DND-41 (cell line): ENCODE data around the gene HDAC4.

ENCODE experiments used
- ATAC-seq: fragments of 200-7000 bp; cut with Tn5 transposase; 3 replicates; pipeline ENCODE4 v1.9.1; 2021; ENCODE audit warnings: low read depth; ENCODE audit not compliant: insufficient read depth
- DNase-seq: peaks from one replicate; pipeline ENCODE4 v3.0.0-alpha.2; 2020
- H2AFZ ChIP-seq: 2 replicates; pipeline ENCODE4 v1.6.0; 2012; ENCODE audit warnings: low read depth, low read length
- H3K27ac ChIP-seq: 2 replicates; pipeline ENCODE4 v1.5.1; 2012; ENCODE audit warnings: low read length, inconsistent platforms
- H3K27me3 ChIP-seq: fragments of 200-600 bp; sonication (generic); 2 replicates; pipeline ENCODE4 v1.6.0; 2012; ENCODE audit warnings: low read length, mild to moderate bottlenecking, inconsistent platforms; ENCODE audit not compliant: insufficient read depth, poor library complexity
- H3K36me3 ChIP-seq: 2 replicates; pipeline ENCODE4 v1.5.1; 2012; ENCODE audit warnings: low read length, inconsistent platforms; ENCODE audit not compliant: insufficient read depth
- H3K4me1 ChIP-seq: 2 replicates; pipeline ENCODE4 v1.5.1; 2012; ENCODE audit warnings: mild to moderate bottlenecking, low read length; ENCODE audit not compliant: insufficient read depth
- H3K4me2 ChIP-seq: 2 replicates; pipeline ENCODE4 v1.6.0; 2012; ENCODE audit warnings: mild to moderate bottlenecking, moderate library complexity, low read length, inconsistent platforms; ENCODE audit not compliant: insufficient read depth
- H3K4me3 ChIP-seq, 2 experiments: fragments of 200-600 bp in 1 of 2; shearing (Covaris generic) in 1 of 2; 2 replicates each; pipeline ENCODE4 v1.5.1; 2012 to 2016; ENCODE audit warnings: inconsistent platforms in 2 of 2, low read length in 2 of 2, mild to moderate bottlenecking in 2 of 2, low read depth in 1 of 2, moderate library complexity in 1 of 2
- H3K79me2 ChIP-seq: 2 replicates; pipeline ENCODE4 v1.6.0; 2012; ENCODE audit warnings: low read length, inconsistent platforms; ENCODE audit not compliant: insufficient read depth
- H3K9ac ChIP-seq: 2 replicates; pipeline ENCODE4 v1.6.0; 2012; ENCODE audit warnings: low read depth, mild to moderate bottlenecking, inconsistent platforms, low read length, moderate library complexity
- H3K9me3 ChIP-seq: 2 replicates; pipeline ENCODE4 v1.5.1; 2012; ENCODE audit warnings: low read length, moderate library complexity, mild to moderate bottlenecking, inconsistent platforms; ENCODE audit not compliant: insufficient read depth, severe bottlenecking
- H4K20me1 ChIP-seq: 2 replicates; pipeline ENCODE4 v1.6.0; 2012; ENCODE audit warnings: low read length; ENCODE audit not compliant: insufficient read depth
- CTCF ChIP-seq: IDR thresholded peaks from 2 replicates; pipeline ENCODE4 v1.5.1; 2012; ENCODE audit warnings: borderline replicate concordance, low read length, moderate library complexity, mild to moderate bottlenecking; ENCODE audit not compliant: poor library complexity, severe bottlenecking; ENCODE audit errors: extremely low read depth
- EZH2 ChIP-seq: IDR thresholded peaks from 3 replicates; pipeline ENCODE4 v1.6.1; 2012; ENCODE audit warnings: borderline replicate concordance, low read depth, mild to moderate bottlenecking, moderate library complexity, low read length, inconsistent platforms; ENCODE audit not compliant: severe bottlenecking

HDAC4 gene

GRCh38 chr2:239000500-239001073, 400.2 kb downstream of the HDAC4 start:
- TF ChIP-seq EZH2 (no peak), CTCF (no peak)
- Histone ChIP-seq H3K27me3 (peaks cover 4% of the 10 kb centered on the region), H2AFZ (no peak overlapping the region), H3K79me2 (no peaks in the 10 kb centered on the region), H3K4me1 (no peaks in the 10 kb centered on the region), H3K36me3 (no peaks in the 10 kb centered on the region), H3K27ac (no peak overlapping the region), H3K4me2 (no peak overlapping the region), H3K9me3 (no peaks in the 10 kb centered on the region), H4K20me1 (no peaks in the 10 kb centered on the region), H3K9ac (no peak overlapping the region), H3K4me3 (no peak overlapping the region)
- ATAC-seq, result no peak
- DNase-seq, result no peak

GRCh38 chr2:239000089-239000488, 400.7 kb downstream of the HDAC4 start:
- no peak for TF ChIP-seq EZH2
- TF ChIP-seq CTCF, result no peak
- Histone ChIP-seq H3K27ac (no peak overlapping the region), H3K9me3 (no peaks in the 10 kb centered on the region), H3K4me3 (no peak overlapping the region), H3K4me2 (no peak overlapping the region), H3K36me3 (no peaks in the 10 kb centered on the region), H3K27me3 (peaks cover 7% of the 10 kb centered on the region), H3K9ac (no peak overlapping the region), H4K20me1 (no peaks in the 10 kb centered on the region), H3K79me2 (no peaks in the 10 kb centered on the region), H3K4me1 (no peaks in the 10 kb centered on the region), H2AFZ (no peak overlapping the region)
- no peak for ATAC-seq
- DNase-seq, result no peak

- Histone ChIP-seq H4K20me1 (no peaks in the 10 kb centered on the region), H3K27ac (no peak overlapping the region), H3K36me3 (no peaks in the 10 kb centered on the region), H3K4me2 (no peak overlapping the region), H3K27me3 (peaks cover 7% of the 10 kb centered on the region), H3K4me3 (no peak overlapping the region), H3K9ac (no peak overlapping the region), H3K9me3 (peaks cover 3% of the 10 kb centered on the region), H3K4me1 (no peaks in the 10 kb centered on the region), H2AFZ (no peak overlapping the region), H3K79me2 (no peaks in the 10 kb centered on the region)
- TF ChIP-seq EZH2 (no peak), CTCF (no peak)
- DNase-seq (no peak), ATAC-seq (no peak)
These were observed 401.5 kb downstream of the HDAC4 start for GRCh38 chr2:238999291-238999741.
